Endothelial cell of umbilical vein (primary cell): ENCODE results near the gene BRINP2. TPM values are rescaled to one million over a fixed set of nuclear protein-coding genes. Genes with fewer than 3 reads are reported as not detected.

Experiments
- BruUV-seq: library from RNA; stranded (reverse); fragments of 400-500 nt; replicated peaks from 2 replicates; lab custom pipeline; 2021; lab: Mats Ljungman, UMichigan
- CTCF ChIA-PET: fragments of 300-600, 350-600 bp; sonication (Branson Sonifier 250); formaldehyde crosslinking; loops from one replicate; lab custom pipeline; 2021; ENCODE audit warnings: antibody characterized with exemption, inconsistent platforms; lab: Charles Lee
- POLR2A ChIA-PET: fragments of 300-600, 350-600 bp; sonication (Branson Sonifier 250); formaldehyde crosslinking; loops from one replicate; lab custom pipeline; 2021; ENCODE audit warnings: antibody characterized with exemption, inconsistent platforms; lab: Charles Lee
- DNase-seq: peaks from one replicate; pipeline ENCODE4 v3.0.0-alpha.2; 2011; ENCODE audit warnings: low read depth, low spot score
- FAIRE-seq: peaks from 2 replicates; lab custom pipeline; 2011; peaks lifted over from hg19 to GRCh38; lab: Jason Lieb, UNC
- H2AFZ ChIP-seq: 2 replicates; pipeline ENCODE4 v1.6.0; 2012; ENCODE audit warnings: low read depth, low read length, control low read depth, inconsistent platforms
- H3K27ac ChIP-seq: 2 replicates; pipeline ENCODE4 v1.5.1; 2011; ENCODE audit warnings: low read depth, mild to moderate bottlenecking, control low read depth, low read length, moderate library complexity; ENCODE audit not compliant: insufficient read depth
- H3K27me3 ChIP-seq, 2 experiments: 2 replicates each; pipeline versions ENCODE4 v1.6.0 to v1.6.1; 2011; ENCODE audit warnings: low read length in 2 of 2, mixed read lengths in 1 of 2; ENCODE audit not compliant: control insufficient read depth in 2 of 2, insufficient read depth in 2 of 2
- H3K36me3 ChIP-seq, 2 experiments: 2 replicates in 1 of 2; 3 replicates in 1 of 2; pipeline ENCODE4 v1.5.1; 2011; ENCODE audit warnings: low read length in 2 of 2, mild to moderate bottlenecking in 1 of 2, moderate library complexity in 1 of 2; ENCODE audit not compliant: control insufficient read depth in 2 of 2, insufficient read depth in 2 of 2; ENCODE audit errors: extremely low read depth in 1 of 2
- H3K4me1 ChIP-seq: 3 replicates; pipeline ENCODE4 v1.5.1; 2011; ENCODE audit warnings: mild to moderate bottlenecking, low read length; ENCODE audit not compliant: control insufficient read depth, insufficient read depth; ENCODE audit errors: extremely low read depth
- H3K4me2 ChIP-seq: 2 replicates; pipeline ENCODE4 v1.6.1; 2011; ENCODE audit warnings: low read length, control low read depth, mixed read lengths; ENCODE audit not compliant: insufficient read depth
- H3K4me3 ChIP-seq, 3 experiments: fragments of 200-600 bp in 1 of 3; sonication (generic), shearing (Covaris generic) in 1 of 3; replicated peaks in 1 of 3; 2 replicates each; pipeline ENCODE4 v1.5.1; 2011 to 2016; ENCODE audit warnings: control low read depth in 3 of 3, low read length in 3 of 3, mild to moderate bottlenecking in 2 of 3, inconsistent platforms in 1 of 3, low read depth in 1 of 3, moderate library complexity in 1 of 3; ENCODE audit not compliant: insufficient read depth in 1 of 3
- H3K79me2 ChIP-seq: 2 replicates; pipeline ENCODE4 v1.6.0; 2012; ENCODE audit warnings: low read length, inconsistent platforms; ENCODE audit not compliant: control insufficient read depth, insufficient read depth
- H3K9ac ChIP-seq: replicated peaks from 2 replicates; pipeline ENCODE3; 2011; ENCODE audit warnings: low read length, control low read depth; ENCODE audit not compliant: insufficient read depth; ENCODE audit errors: extremely low read depth
- H3K9me1 ChIP-seq: replicated peaks from 3 replicates; pipeline ENCODE4 v1.6.0; 2011; ENCODE audit warnings: mild to moderate bottlenecking, low read length; ENCODE audit not compliant: control insufficient read depth, insufficient read depth; ENCODE audit errors: extremely low read depth
- H3K9me3 ChIP-seq: replicated peaks from 2 replicates; pipeline ENCODE4 v1.5.1; 2012; ENCODE audit warnings: low read length, inconsistent platforms; ENCODE audit not compliant: control insufficient read depth, insufficient read depth
- H4K20me1 ChIP-seq: replicated peaks from 2 replicates; pipeline ENCODE3; 2011; ENCODE audit warnings: mild to moderate bottlenecking, low read length; ENCODE audit not compliant: control insufficient read depth, insufficient read depth; ENCODE audit errors: extremely low read depth
- FOS ChIP-seq: IDR thresholded peaks from 2 replicates; pipeline ENCODE4 v1.6.1; 2011; ENCODE audit warnings: mild to moderate bottlenecking, low read length, moderate library complexity, borderline replicate concordance; ENCODE audit not compliant: insufficient read depth
- GATA2 ChIP-seq: IDR thresholded peaks from 2 replicates; pipeline ENCODE4 v1.7.0; 2011; ENCODE audit warnings: low read depth, mild to moderate bottlenecking, moderate library complexity, mixed read lengths, low read length; ENCODE audit not compliant: insufficient read length, insufficient read depth
- POLR2AphosphoS5 ChIP-seq: IDR thresholded peaks from 2 replicates; pipeline ENCODE4 v1.6.1; 2012; ENCODE audit warnings: low read depth, mild to moderate bottlenecking, control low read depth, low read length, moderate library complexity; ENCODE audit not compliant: insufficient read depth
- dilution Hi-C: fragments of 300-500 bp; cut with MboI; formaldehyde crosslinking; loops from one replicate; pipeline ENCODE4 v1.15.0; 2019; ENCODE audit warnings: low sequenced_read_pairs; ENCODE audit not compliant: extremely low pct_ligation_motif_present
- intact Hi-C: fragments of 100-400 bp; cut with micrococcal nuclease; formaldehyde crosslinking; loops from one replicate; pipeline ENCODE4 v1.10.0; 2022
- polyA plus RNA-seq, 4 experiments: library from polyadenylated mRNA; depleted of rRNA in 3 of 4; stranded (reverse) in 3 of 4; unstranded in 1 of 4; fragments of >200 nt; gene quantifications; 2 replicates each; pipeline versions ENCODE4 v1.2.1 to v1.2.3, GENCODE V29; 2011 to 2012; ENCODE audit warnings: missing spikeins in 1 of 4
- total RNA-seq: library from RNA; stranded (reverse); gene quantifications from 2 replicates; pipeline ENCODE4 v1.2.3, GENCODE V29; 2021
- TF ChIP-seq, protein P1 (sequence below), 2 donors: IDR thresholded peaks; 1 replicate in 1 of 2; 2 replicates in 1 of 2; pipeline ENCODE4 v1.5.1; 2011; ENCODE audit warnings: low read length in 2 of 2, mild to moderate bottlenecking in 2 of 2, moderate library complexity in 2 of 2, control low read depth in 1 of 2, inconsistent platforms in 1 of 2, low read depth in 1 of 2; ENCODE audit not compliant: insufficient read depth in 1 of 2; ENCODE audit errors: extremely low read depth in 1 of 2

BRINP2 gene
- total and polyA plus RNA-seq, 2 donors (not counting 3 experiments of a cell fraction or from before 2014, with no cell fraction given), result not detected

DNA sequence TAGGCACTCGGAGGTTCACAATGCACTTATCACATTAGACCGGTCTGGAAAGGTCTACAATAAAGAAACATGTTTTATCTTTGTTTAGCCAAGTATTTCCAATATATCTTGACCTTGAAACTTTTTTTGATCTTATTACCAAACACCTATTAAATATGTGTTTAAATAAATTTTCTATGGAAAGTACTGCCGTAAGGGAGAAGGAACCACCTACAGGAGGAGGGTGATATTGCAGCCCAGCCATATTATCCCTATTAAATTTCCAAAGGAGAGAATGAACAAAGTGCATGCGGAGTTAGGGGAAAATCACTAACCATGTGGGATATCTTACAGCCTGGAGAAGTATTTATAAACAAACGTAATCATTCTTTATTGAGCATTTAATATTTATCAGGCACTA is 14.5 kb downstream of the BRINP2 start:
- H4K20me1 ChIP-seq, result no peaks in the 10 kb centered on the region
- no peaks in the 10 kb centered on the region for H3K36me3 ChIP-seq
- H3K27ac ChIP-seq, result no peak overlapping the region
- no peaks in the 10 kb centered on the region for H3K79me2 ChIP-seq
- dilution Hi-C loops (no loop called here), intact Hi-C loops (loop anchor here (10.0 kb wide), 1 partner anchor 600 kb away; no protein-coding TSS in a partner anchor)
- ChIA-PET CTCF (no interaction called here), POLR2A (no interaction called here)
- no peak overlapping the region for H3K4me2 ChIP-seq
- H3K4me1 ChIP-seq, result peaks cover 3% of the 10 kb centered on the region
- no peaks in the 10 kb centered on the region for H3K9me1 ChIP-seq
- no peak for FAIRE-seq
- no TSS peak for BruUV-seq
- no peak overlapping the region for H3K4me3 ChIP-seq
- no peaks in the 10 kb centered on the region for H3K9me3 ChIP-seq
- TF ChIP-seq POLR2AphosphoS5, result no peak
- TF ChIP-seq, protein P1, sequence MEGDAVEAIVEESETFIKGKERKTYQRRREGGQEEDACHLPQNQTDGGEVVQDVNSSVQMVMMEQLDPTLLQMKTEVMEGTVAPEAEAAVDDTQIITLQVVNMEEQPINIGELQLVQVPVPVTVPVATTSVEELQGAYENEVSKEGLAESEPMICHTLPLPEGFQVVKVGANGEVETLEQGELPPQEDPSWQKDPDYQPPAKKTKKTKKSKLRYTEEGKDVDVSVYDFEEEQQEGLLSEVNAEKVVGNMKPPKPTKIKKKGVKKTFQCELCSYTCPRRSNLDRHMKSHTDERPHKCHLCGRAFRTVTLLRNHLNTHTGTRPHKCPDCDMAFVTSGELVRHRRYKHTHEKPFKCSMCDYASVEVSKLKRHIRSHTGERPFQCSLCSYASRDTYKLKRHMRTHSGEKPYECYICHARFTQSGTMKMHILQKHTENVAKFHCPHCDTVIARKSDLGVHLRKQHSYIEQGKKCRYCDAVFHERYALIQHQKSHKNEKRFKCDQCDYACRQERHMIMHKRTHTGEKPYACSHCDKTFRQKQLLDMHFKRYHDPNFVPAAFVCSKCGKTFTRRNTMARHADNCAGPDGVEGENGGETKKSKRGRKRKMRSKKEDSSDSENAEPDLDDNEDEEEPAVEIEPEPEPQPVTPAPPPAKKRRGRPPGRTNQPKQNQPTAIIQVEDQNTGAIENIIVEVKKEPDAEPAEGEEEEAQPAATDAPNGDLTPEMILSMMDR (IDR thresholded peaks at IDR 0.05; ENCODE audit: extremely low read depth in 1 of 2, insufficient read depth in 1 of 2, low read depth in 1 of 2, low read length in 2 of 2), result peak; percentile 12 to 29
- peaks cover 3 to 8% of the 10 kb centered on the region in 2 experiments for H3K27me3 ChIP-seq
- no peak overlapping the region for H3K9ac ChIP-seq
- H2AFZ ChIP-seq, result no peak overlapping the region
- DNase-seq, result no peak

DNA sequence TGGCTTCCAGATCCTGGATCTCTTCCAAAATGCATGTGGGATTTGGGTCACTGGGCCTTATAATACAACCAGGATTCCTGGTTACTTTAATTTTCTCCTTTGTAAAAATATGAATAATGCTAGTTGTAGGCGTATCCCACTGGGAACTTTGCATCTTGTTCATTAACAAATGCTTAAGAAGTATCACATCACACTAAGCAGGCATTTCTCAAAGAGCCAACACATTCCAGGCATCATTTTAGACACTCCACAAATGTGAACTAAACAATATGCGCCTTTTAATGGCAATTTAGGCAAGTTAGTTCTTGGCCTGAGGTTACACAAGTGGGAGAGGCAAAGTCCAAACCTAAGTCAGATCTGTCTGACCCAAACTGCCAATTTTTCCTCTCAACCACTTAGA is 15.9 kb downstream of the BRINP2 start:
- CTCF ChIA-PET, result no interaction called here
- intact Hi-C loops, result loop anchor here (10.0 kb wide), 1 partner anchor 598 kb away; no protein-coding TSS in a partner anchor
- no TSS peak for BruUV-seq

More for the DNA sequence above, 15.9 kb downstream of the BRINP2 start:
- DNase-seq (no peak), FAIRE-seq (no peak)
- H4K20me1 ChIP-seq, result no peaks in the 10 kb centered on the region
- peaks cover 3% of the 10 kb centered on the region in 2 experiments for H3K27me3 ChIP-seq
- no peak overlapping the region for H3K4me2 ChIP-seq
- dilution Hi-C loops, result no loop called here
- no peaks in the 10 kb centered on the region for H3K9me3 ChIP-seq
- no peaks in the 10 kb centered on the region for H3K36me3 ChIP-seq
- no peaks in the 10 kb centered on the region for H3K9me1 ChIP-seq
- TF ChIP-seq FOS (no peak), GATA2 (no peak)
- H3K9ac ChIP-seq, result no peak overlapping the region
- POLR2A ChIA-PET, result no interaction called here
- H3K4me1 ChIP-seq, result no peaks in the 10 kb centered on the region
- H3K79me2 ChIP-seq, result no peaks in the 10 kb centered on the region
- no peak overlapping the region for H3K27ac ChIP-seq
- no peak overlapping the region for H3K4me3 ChIP-seq
- no peak overlapping the region for H2AFZ ChIP-seq
